ENCODE measurements around the gene ACOXL. TPM values are rescaled to one million over a fixed set of nuclear protein-coding genes. Genes with fewer than 3 reads are reported as not detected.

Gene ACOXL
- total and polyA plus RNA-seq, 10 of the 15 experiments (the other 5 are each of a cell fraction or from before 2014, with no cell fraction given) = 0.05 to 1.3 (median 0.71) TPM

DNA sequence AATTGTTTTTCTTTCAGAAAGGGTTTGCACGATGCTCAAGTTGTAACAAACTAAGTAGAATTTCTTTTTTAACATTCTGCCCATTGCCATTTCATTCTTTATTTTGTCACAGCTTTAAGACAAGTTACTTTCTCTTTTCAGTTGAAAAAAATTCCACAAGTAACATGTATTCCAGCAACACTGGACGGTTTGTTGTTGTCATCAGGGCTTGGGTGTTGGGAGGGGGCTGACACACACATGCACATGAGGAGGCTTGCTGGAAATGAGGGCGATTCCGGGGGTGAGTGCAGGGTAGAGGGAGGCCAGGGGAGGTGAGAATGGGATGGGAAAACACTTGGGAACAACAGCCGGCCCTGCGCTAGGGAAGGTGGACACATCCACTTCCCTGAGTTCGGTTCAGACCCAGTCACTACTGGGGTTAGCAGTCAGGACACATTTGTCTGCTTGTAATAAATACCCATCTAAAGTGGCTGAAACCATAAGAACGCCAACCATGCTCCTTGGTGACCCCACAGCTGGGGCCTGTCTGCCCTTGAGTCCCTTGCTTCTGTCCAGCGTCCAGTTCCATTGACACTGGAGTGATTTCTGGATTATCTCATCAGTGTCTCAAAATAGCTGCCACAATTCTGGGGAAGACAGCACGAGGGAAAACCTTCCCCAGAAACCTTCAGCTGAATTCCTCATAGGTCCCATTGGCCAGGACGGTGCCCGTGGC lies 246.5 kb downstream of the ACOXL start:
- no peaks in the 10 kb centered on the region for H3K36me3 ChIP-seq (ENCODE audit: control insufficient read depth in 2 of 2, insufficient read depth in 2 of 2, low read length in 1 of 2)
- no peak overlapping the region for H3K27ac ChIP-seq (ENCODE audit: control insufficient read depth, insufficient read depth)
- FAIRE-seq (no peak), ATAC-seq (no peak), DNase-seq (ENCODE audit: low read depth, low spot score) (no peak)
- no peak overlapping the region for H3K4me3 ChIP-seq
- no TSS peak for BruUV-seq (replicated peaks)
- H3K9me3 ChIP-seq (replicated peaks; ENCODE audit: control insufficient read depth, insufficient read depth, low read length) = no peaks in the 10 kb centered on the region
- intact Hi-C loops (cut with micrococcal nuclease; ENCODE audit: unreplicated experiment) (no loop called here), in situ Hi-C loops (cut with MboI) (no loop called here)
- no peak overlapping the region for H3K9ac ChIP-seq (ENCODE audit: control insufficient read depth, insufficient read depth, low read length)
- no peaks in the 10 kb centered on the region for H3K79me2 ChIP-seq (ENCODE audit: control insufficient read depth, insufficient read depth, low read length)
- no peaks in the 10 kb centered on the region for H3K4me1 ChIP-seq (ENCODE audit: control insufficient read depth, insufficient read depth, low read length)
- SMC1A ChIA-PET (ENCODE audit: uncharacterized antibody, unreplicated experiment) = interaction anchor here (3.2 kb wide), 1 partner anchor 8 kb away, joined by 10 read pairs; no protein-coding TSS in a partner anchor
- no peak overlapping the region for H2AFZ ChIP-seq (ENCODE audit: control insufficient read depth, low read depth, low read length)
- 30% methylated on average over 10 of the region's 12 CpGs for whole genome bisulfite sequencing (ENCODE audit: insufficient coverage, insufficient replicate concordance, low lambda C conversion rate, missing lambda C conversion rate)
- H3K4me2 ChIP-seq (ENCODE audit: control insufficient read depth, insufficient read depth) = no peak overlapping the region
- POLR2A ChIA-PET = no interaction called here
- CTCF ChIA-PET = no interaction called here
- RAD21 ChIA-PET (ENCODE audit: unreplicated experiment) = no interaction called here
- no peaks in the 10 kb centered on the region for H4K20me1 ChIP-seq (ENCODE audit: control insufficient read depth, insufficient read depth)
- H3K27me3 ChIP-seq (replicated peaks in 1 of 2; ENCODE audit: control insufficient read depth in 2 of 2, insufficient read depth in 2 of 2, low read length in 1 of 2) = peaks cover 0 to 2% of the 10 kb centered on the region in 2 experiments; a peak in 3 of 4 replicates
- TF ChIP-seq IKZF2 (IDR thresholded peaks at IDR 0.05) = no peak
- TF ChIP-seq, protein P1, sequence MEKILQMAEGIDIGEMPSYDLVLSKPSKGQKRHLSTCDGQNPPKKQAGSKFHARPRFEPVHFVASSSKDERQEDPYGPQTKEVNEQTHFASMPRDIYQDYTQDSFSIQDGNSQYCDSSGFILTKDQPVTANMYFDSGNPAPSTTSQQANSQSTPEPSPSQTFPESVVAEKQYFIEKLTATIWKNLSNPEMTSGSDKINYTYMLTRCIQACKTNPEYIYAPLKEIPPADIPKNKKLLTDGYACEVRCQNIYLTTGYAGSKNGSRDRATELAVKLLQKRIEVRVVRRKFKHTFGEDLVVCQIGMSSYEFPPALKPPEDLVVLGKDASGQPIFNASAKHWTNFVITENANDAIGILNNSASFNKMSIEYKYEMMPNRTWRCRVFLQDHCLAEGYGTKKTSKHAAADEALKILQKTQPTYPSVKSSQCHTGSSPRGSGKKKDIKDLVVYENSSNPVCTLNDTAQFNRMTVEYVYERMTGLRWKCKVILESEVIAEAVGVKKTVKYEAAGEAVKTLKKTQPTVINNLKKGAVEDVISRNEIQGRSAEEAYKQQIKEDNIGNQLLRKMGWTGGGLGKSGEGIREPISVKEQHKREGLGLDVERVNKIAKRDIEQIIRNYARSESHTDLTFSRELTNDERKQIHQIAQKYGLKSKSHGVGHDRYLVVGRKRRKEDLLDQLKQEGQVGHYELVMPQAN (conservative IDR thresholded peaks at IDR 0.05) = no peak
- TF ChIP-seq, protein P2, sequence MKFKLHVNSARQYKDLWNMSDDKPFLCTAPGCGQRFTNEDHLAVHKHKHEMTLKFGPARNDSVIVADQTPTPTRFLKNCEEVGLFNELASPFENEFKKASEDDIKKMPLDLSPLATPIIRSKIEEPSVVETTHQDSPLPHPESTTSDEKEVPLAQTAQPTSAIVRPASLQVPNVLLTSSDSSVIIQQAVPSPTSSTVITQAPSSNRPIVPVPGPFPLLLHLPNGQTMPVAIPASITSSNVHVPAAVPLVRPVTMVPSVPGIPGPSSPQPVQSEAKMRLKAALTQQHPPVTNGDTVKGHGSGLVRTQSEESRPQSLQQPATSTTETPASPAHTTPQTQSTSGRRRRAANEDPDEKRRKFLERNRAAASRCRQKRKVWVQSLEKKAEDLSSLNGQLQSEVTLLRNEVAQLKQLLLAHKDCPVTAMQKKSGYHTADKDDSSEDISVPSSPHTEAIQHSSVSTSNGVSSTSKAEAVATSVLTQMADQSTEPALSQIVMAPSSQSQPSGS (IDR thresholded peaks at IDR 0.05; ENCODE audit: low read length) = no peak
- TF ChIP-seq CHD2 (IDR thresholded peaks at IDR 0.05; ENCODE audit: borderline replicate concordance, low read depth, low read length) = no peak
- no peak for TF ChIP-seq ZNF384 (IDR thresholded peaks at IDR 0.05; ENCODE audit: borderline replicate concordance, low read depth, low read length)
- TF ChIP-seq YY1 (IDR thresholded peaks at IDR 0.05; ENCODE audit: low read depth, low read length) = no peak
- TF ChIP-seq SREBF1 (IDR thresholded peaks at IDR 0.05; ENCODE audit: low read length) = no peak
- no peak for TF ChIP-seq EZH2 (IDR thresholded peaks at IDR 0.05; ENCODE audit: borderline replicate concordance, control insufficient read depth, low read depth, low read length)
- TF ChIP-seq, protein P3, sequence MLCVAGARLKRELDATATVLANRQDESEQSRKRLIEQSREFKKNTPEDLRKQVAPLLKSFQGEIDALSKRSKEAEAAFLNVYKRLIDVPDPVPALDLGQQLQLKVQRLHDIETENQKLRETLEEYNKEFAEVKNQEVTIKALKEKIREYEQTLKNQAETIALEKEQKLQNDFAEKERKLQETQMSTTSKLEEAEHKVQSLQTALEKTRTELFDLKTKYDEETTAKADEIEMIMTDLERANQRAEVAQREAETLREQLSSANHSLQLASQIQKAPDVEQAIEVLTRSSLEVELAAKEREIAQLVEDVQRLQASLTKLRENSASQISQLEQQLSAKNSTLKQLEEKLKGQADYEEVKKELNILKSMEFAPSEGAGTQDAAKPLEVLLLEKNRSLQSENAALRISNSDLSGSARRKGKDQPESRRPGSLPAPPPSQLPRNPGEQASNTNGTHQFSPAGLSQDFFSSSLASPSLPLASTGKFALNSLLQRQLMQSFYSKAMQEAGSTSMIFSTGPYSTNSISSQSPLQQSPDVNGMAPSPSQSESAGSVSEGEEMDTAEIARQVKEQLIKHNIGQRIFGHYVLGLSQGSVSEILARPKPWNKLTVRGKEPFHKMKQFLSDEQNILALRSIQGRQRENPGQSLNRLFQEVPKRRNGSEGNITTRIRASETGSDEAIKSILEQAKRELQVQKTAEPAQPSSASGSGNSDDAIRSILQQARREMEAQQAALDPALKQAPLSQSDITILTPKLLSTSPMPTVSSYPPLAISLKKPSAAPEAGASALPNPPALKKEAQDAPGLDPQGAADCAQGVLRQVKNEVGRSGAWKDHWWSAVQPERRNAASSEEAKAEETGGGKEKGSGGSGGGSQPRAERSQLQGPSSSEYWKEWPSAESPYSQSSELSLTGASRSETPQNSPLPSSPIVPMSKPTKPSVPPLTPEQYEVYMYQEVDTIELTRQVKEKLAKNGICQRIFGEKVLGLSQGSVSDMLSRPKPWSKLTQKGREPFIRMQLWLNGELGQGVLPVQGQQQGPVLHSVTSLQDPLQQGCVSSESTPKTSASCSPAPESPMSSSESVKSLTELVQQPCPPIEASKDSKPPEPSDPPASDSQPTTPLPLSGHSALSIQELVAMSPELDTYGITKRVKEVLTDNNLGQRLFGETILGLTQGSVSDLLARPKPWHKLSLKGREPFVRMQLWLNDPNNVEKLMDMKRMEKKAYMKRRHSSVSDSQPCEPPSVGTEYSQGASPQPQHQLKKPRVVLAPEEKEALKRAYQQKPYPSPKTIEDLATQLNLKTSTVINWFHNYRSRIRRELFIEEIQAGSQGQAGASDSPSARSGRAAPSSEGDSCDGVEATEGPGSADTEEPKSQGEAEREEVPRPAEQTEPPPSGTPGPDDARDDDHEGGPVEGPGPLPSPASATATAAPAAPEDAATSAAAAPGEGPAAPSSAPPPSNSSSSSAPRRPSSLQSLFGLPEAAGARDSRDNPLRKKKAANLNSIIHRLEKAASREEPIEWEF (IDR thresholded peaks at IDR 0.05; ENCODE audit: insufficient replicate concordance, low read depth, low read length) = no peak
- TF ChIP-seq CREM (IDR thresholded peaks at IDR 0.05; ENCODE audit: low read depth) = no peak
- no peak for TF ChIP-seq SIN3A (IDR thresholded peaks at IDR 0.05; ENCODE audit: low read depth, low read length)
- no peak for TF ChIP-seq SMARCA5 (IDR thresholded peaks at IDR 0.05)
- no peak for TF ChIP-seq MEF2A (IDR thresholded peaks at IDR 0.05; ENCODE audit: insufficient read depth, low read depth, low read length)

Measured in GM12878 (cell line).